Measurements from ENCODE around the gene OLFML2A.
"Not testable (repeated sequence)": the region's sequence is repeated elsewhere in the genome, so short reads cannot be mapped to it uniquely, and the experiment has no call there.

Gene OLFML2A

GRCh38 chr9:124844291-124844690 is 67.4 kb downstream of the OLFML2A start:
- H3K4me1 ChIP-seq, result no peaks in the 10 kb centered on the region
- TF ChIP-seq CTCF (IDR thresholded peaks at IDR 0.05), result no peak
- no peak overlapping the region for H2AFZ ChIP-seq
- no peaks in the 10 kb centered on the region for H3K27me3 ChIP-seq (ENCODE audit: control insufficient read depth, insufficient read depth, low read length)
- no peak overlapping the region for H3K9ac ChIP-seq
- no peak overlapping the region for H3K4me3 ChIP-seq (ENCODE audit: low read depth, low read length)
- H3K27ac ChIP-seq, result no peak overlapping the region
- H3K9me3 ChIP-seq (ENCODE audit: control insufficient read depth, low read length), result no peaks in the 10 kb centered on the region
- no peaks in the 10 kb centered on the region for H3K36me3 ChIP-seq (ENCODE audit: control insufficient read depth, insufficient read depth, low read length)
- no peak overlapping the region for H3K4me2 ChIP-seq (ENCODE audit: low read length)
- no peaks in the 10 kb centered on the region for H3K79me2 ChIP-seq

- H3K9ac ChIP-seq; H2AFZ ChIP-seq; H3K4me2 ChIP-seq (ENCODE audit: low read length); H3K4me3 ChIP-seq (ENCODE audit: low read depth, low read length); H3K4me1 ChIP-seq; H3K27ac ChIP-seq; H3K36me3 ChIP-seq (ENCODE audit: control insufficient read depth, insufficient read depth, low read length); H3K9me3 ChIP-seq (ENCODE audit: control insufficient read depth, low read length); H3K79me2 ChIP-seq; H3K27me3 ChIP-seq (ENCODE audit: control insufficient read depth, insufficient read depth, low read length): not testable (repeated sequence)
These were observed 69.5 kb downstream of the OLFML2A start for GRCh38 chr9:124846467-124846866.

- Histone ChIP-seq H3K9me3 (ENCODE audit: control insufficient read depth, low read length) (no peaks in the 10 kb centered on the region), H3K4me3 (ENCODE audit: low read depth, low read length) (no peak overlapping the region), H3K9ac (no peak overlapping the region), H3K4me1 (no peaks in the 10 kb centered on the region), H3K27me3 (ENCODE audit: control insufficient read depth, insufficient read depth, low read length) (no peaks in the 10 kb centered on the region), H3K27ac (no peak overlapping the region), H2AFZ (no peak overlapping the region), H3K36me3 (ENCODE audit: control insufficient read depth, insufficient read depth, low read length) (no peaks in the 10 kb centered on the region), H3K4me2 (ENCODE audit: low read length) (no peak overlapping the region), H3K79me2 (no peaks in the 10 kb centered on the region)
- TF ChIP-seq CTCF (IDR thresholded peaks at IDR 0.05), result no peak
These were observed 70.0 kb downstream of the OLFML2A start for GRCh38 chr9:124846969-124847368.

GRCh38 chr9:124849801-124850200 is 72.9 kb downstream of the OLFML2A start:
- Histone ChIP-seq H3K4me1 (peaks cover 3% of the 10 kb centered on the region), H3K9me3 (ENCODE audit: control insufficient read depth, low read length) (no peaks in the 10 kb centered on the region), H3K4me2 (ENCODE audit: low read length) (no peak overlapping the region), H3K79me2 (no peaks in the 10 kb centered on the region), H3K9ac (no peak overlapping the region), H2AFZ (no peak overlapping the region), H3K27me3 (ENCODE audit: control insufficient read depth, insufficient read depth, low read length) (no peaks in the 10 kb centered on the region), H3K36me3 (ENCODE audit: control insufficient read depth, insufficient read depth, low read length) (no peaks in the 10 kb centered on the region), H3K4me3 (ENCODE audit: low read depth, low read length) (no peak overlapping the region), H3K27ac (no peak overlapping the region)
- no peak for TF ChIP-seq CTCF (IDR thresholded peaks at IDR 0.05)

- H3K9me3 ChIP-seq (ENCODE audit: control insufficient read depth, low read length), result no peaks in the 10 kb centered on the region
- no peak overlapping the region for H3K4me3 ChIP-seq (ENCODE audit: low read depth, low read length)
- no peak overlapping the region for H3K9ac ChIP-seq
- TF ChIP-seq CTCF (IDR thresholded peaks at IDR 0.05), result no peak
- no peaks in the 10 kb centered on the region for H3K36me3 ChIP-seq (ENCODE audit: control insufficient read depth, insufficient read depth, low read length)
- peak overlapping the region; percentile 85 for H2AFZ ChIP-seq
- peaks cover 3% of the 10 kb centered on the region for H3K4me1 ChIP-seq
- H3K79me2 ChIP-seq, result no peaks in the 10 kb centered on the region
- peak overlapping the region; percentile 82 for H3K4me2 ChIP-seq (ENCODE audit: low read length)
- no peaks in the 10 kb centered on the region for H3K27me3 ChIP-seq (ENCODE audit: control insufficient read depth, insufficient read depth, low read length)
- no peak overlapping the region for H3K27ac ChIP-seq
These were observed 75.3 kb downstream of the OLFML2A start for GRCh38 chr9:124852121-124852828.

Measured in parathyroid adenoma (tissue), 2 donors.